H9 (cell line): Measurements from ENCODE around the gene GANAB. TPM values are rescaled to one million over a fixed set of nuclear protein-coding genes. Genes with fewer than 3 reads are reported as not detected.
A peak's percentile ranks its signal among the peaks of the same experiment; 100 is the strongest.

Source experiments
- DNase-seq: peaks from one replicate; pipeline ENCODE4 v3.0.0-alpha.2; 2017
- H2AFZ ChIP-seq: one replicate; pipeline ENCODE4 v1.6.1; 2013; ENCODE audit warnings: mild to moderate bottlenecking, low read length, control low read depth, moderate library complexity
- H2AK5ac ChIP-seq: 2 replicates; pipeline ENCODE4 v1.6.1; 2013; ENCODE audit warnings: low read length, control low read depth, mixed read lengths; ENCODE audit not compliant: insufficient read length
- H2BK120ac ChIP-seq: one replicate; pipeline ENCODE4 v1.6.1; 2013; ENCODE audit warnings: low read depth, mild to moderate bottlenecking, low read length, control low read depth, inconsistent platforms; ENCODE audit not compliant: poor library complexity, severe bottlenecking
- H2BK12ac ChIP-seq: 2 replicates; pipeline ENCODE4 v1.6.1; 2013; ENCODE audit warnings: low read length, control low read depth, mixed read lengths, low read depth; ENCODE audit not compliant: insufficient read length
- H2BK15ac ChIP-seq: 2 replicates; pipeline ENCODE4 v1.6.1; 2013; ENCODE audit warnings: low read depth, low read length, control low read depth
- H2BK20ac ChIP-seq: one replicate; pipeline ENCODE4 v1.6.1; 2013; ENCODE audit warnings: low read depth, mild to moderate bottlenecking, low read length, control low read depth, inconsistent platforms; ENCODE audit not compliant: poor library complexity, severe bottlenecking
- H2BK5ac ChIP-seq: 2 replicates; pipeline ENCODE4 v1.6.1; 2013; ENCODE audit warnings: low read length, control low read depth, mixed read lengths; ENCODE audit not compliant: insufficient read length
- H3K14ac ChIP-seq: 2 replicates; pipeline ENCODE4 v1.6.1; 2013; ENCODE audit warnings: low read length, control low read depth; ENCODE audit not compliant: insufficient read depth
- H3K18ac ChIP-seq: 2 replicates; pipeline ENCODE4 v1.6.1; 2013; ENCODE audit warnings: low read depth, mild to moderate bottlenecking, mixed read lengths, low read length, control low read depth; ENCODE audit not compliant: insufficient read length
- H3K23ac ChIP-seq: 2 replicates; pipeline ENCODE4 v1.6.1; 2013; ENCODE audit warnings: low read length, control low read depth, mixed read lengths, low read depth; ENCODE audit not compliant: insufficient read length
- H3K23me2 ChIP-seq: 2 replicates; pipeline ENCODE4 v1.6.1; 2013; ENCODE audit warnings: low read depth, mild to moderate bottlenecking, mixed read lengths, low read length, control low read depth; ENCODE audit not compliant: insufficient read length, poor library complexity, severe bottlenecking
- H3K27ac ChIP-seq: 2 replicates; pipeline ENCODE4 v1.5.1; 2013; ENCODE audit warnings: low read length, control low read depth, mixed read lengths, low read depth; ENCODE audit not compliant: insufficient read length
- H3K27me3 ChIP-seq: 2 replicates; pipeline ENCODE4 v1.6.1; 2013; ENCODE audit warnings: low read length, control low read depth, inconsistent platforms; ENCODE audit not compliant: insufficient read depth
- H3K4ac ChIP-seq: 2 replicates; pipeline ENCODE4 v1.6.1; 2013; ENCODE audit warnings: low read depth, mild to moderate bottlenecking, control low read depth, inconsistent platforms, low read length, moderate library complexity
- H3K4me1 ChIP-seq: 2 replicates; pipeline ENCODE4 v1.6.1; 2013; ENCODE audit warnings: low read length, control low read depth, inconsistent platforms; ENCODE audit not compliant: insufficient read depth
- H3K4me2 ChIP-seq: 2 replicates; pipeline ENCODE4 v1.6.1; 2013; ENCODE audit warnings: low read length, control low read depth, mixed read lengths; ENCODE audit not compliant: insufficient read length, insufficient read depth
- H3K56ac ChIP-seq: 2 replicates; pipeline ENCODE4 v1.6.1; 2013; ENCODE audit warnings: low read depth, mild to moderate bottlenecking, mixed read lengths, low read length, control low read depth; ENCODE audit not compliant: insufficient read length
- H3K79me1 ChIP-seq: 2 replicates; pipeline ENCODE4 v1.6.1; 2013; ENCODE audit warnings: low read depth, mild to moderate bottlenecking, moderate library complexity, low read length, control low read depth, inconsistent platforms; ENCODE audit not compliant: insufficient read depth, poor library complexity, severe bottlenecking
- H3K79me2 ChIP-seq: 2 replicates; pipeline ENCODE4 v1.6.1; 2013; ENCODE audit warnings: low read length, control low read depth, inconsistent platforms; ENCODE audit not compliant: insufficient read depth
- H3K9ac ChIP-seq: 2 replicates; pipeline ENCODE4 v1.6.1; 2013; ENCODE audit warnings: low read length, control low read depth, mixed read lengths; ENCODE audit not compliant: insufficient read length; ENCODE audit errors: extremely low read depth
- H3K9me3 ChIP-seq: one replicate; pipeline ENCODE4 v1.6.1; 2013; ENCODE audit warnings: low read depth, low read length, inconsistent platforms; ENCODE audit not compliant: control insufficient read depth
- H3T11ph ChIP-seq: one replicate; pipeline ENCODE4 v1.6.1; 2013; ENCODE audit warnings: mild to moderate bottlenecking, low read length, control low read depth, inconsistent platforms
- H4K20me1 ChIP-seq: one replicate; pipeline ENCODE4 v1.6.1; 2013; ENCODE audit not compliant: control insufficient read depth, insufficient read length, insufficient read depth
- H4K5ac ChIP-seq: 2 replicates; pipeline ENCODE4 v1.6.1; 2013; ENCODE audit warnings: low read depth, mild to moderate bottlenecking, mixed read lengths, low read length, control low read depth; ENCODE audit not compliant: insufficient read length
- H4K8ac ChIP-seq: replicated peaks from 2 replicates; pipeline ENCODE4 v1.6.1; 2013; ENCODE audit warnings: low read length, control low read depth, mixed read lengths, low read depth; ENCODE audit not compliant: insufficient read length
- H4K91ac ChIP-seq: 2 replicates; pipeline ENCODE4 v1.6.1; 2013; ENCODE audit warnings: low read depth, mild to moderate bottlenecking, moderate library complexity, mixed read lengths, low read length, control low read depth; ENCODE audit not compliant: insufficient read length
- H3K27ac Mint-ChIP-seq, 3 experiments: 2 replicates in 2 of 3; 3 replicates in 1 of 3; pipeline ENCODE4 v1.8.0; 2020 to 2021; ENCODE audit warnings: mixed read lengths in 3 of 3, mild to moderate bottlenecking in 1 of 3, moderate library complexity in 1 of 3
- H3K27me3 Mint-ChIP-seq: 2 replicates; pipeline ENCODE4 v1.8.0; 2021; ENCODE audit warnings: low read depth, mild to moderate bottlenecking, moderate library complexity, mixed read lengths
- H3K36me3 Mint-ChIP-seq, 3 experiments: 2 replicates in 2 of 3; 3 replicates in 1 of 3; pipeline ENCODE4 v1.8.0; 2020 to 2021; ENCODE audit warnings: low read depth in 3 of 3, mixed read lengths in 3 of 3; ENCODE audit not compliant: insufficient read depth in 1 of 3
- H3K4me1 Mint-ChIP-seq, 2 experiments: 2 replicates each; pipeline ENCODE4 v1.8.0; 2020; ENCODE audit warnings: mixed read lengths in 2 of 2
- H3K4me3 Mint-ChIP-seq, 2 experiments: 2 replicates in 1 of 2; 3 replicates in 1 of 2; pipeline ENCODE4 v1.8.0; 2020 to 2021; ENCODE audit warnings: mild to moderate bottlenecking in 2 of 2, mixed read lengths in 2 of 2, moderate library complexity in 1 of 2
- H3K9me3 Mint-ChIP-seq, 2 experiments: 2 replicates in 1 of 2; 3 replicates in 1 of 2; pipeline ENCODE4 v1.8.0; 2020; ENCODE audit warnings: mild to moderate bottlenecking in 2 of 2, mixed read lengths in 2 of 2, moderate library complexity in 1 of 2
- CTCF ChIP-seq: fragments of 200-600 bp; sonication (generic); conservative IDR thresholded peaks from 3 replicates; pipeline ENCODE4 v1.8.0; 2021; ENCODE audit warnings: antibody characterized with exemption, mild to moderate bottlenecking
- WGBS: extraction: QIAGEN DNeasy Blood & Tissue Kit; methylation state at CpG from one replicate; pipeline ENCODE4 v1.1.7; 2013; ENCODE audit warnings: missing lambda C conversion rate, low lambda C conversion rate, mixed read lengths; ENCODE audit not compliant: insufficient read length; ENCODE audit errors: extremely low coverage; 5-methylcytosine and 5-hydroxymethylcytosine counted together
- total RNA-seq: library from RNA; stranded (reverse); gene quantifications from 2 replicates; pipeline ENCODE4 v1.2.1, GENCODE V29; 2021

Gene GANAB
- total RNA-seq, 1 experiment from 2014 or later, result 387 TPM

GRCh38 chr11:62577046-62577714 is 69.2 kb downstream of the GANAB start:
- Histone ChIP-seq H3K14ac (no peak overlapping the region), H3K23ac (no peak overlapping the region), H2BK12ac (no peak overlapping the region), H2BK120ac (no peak overlapping the region), H4K91ac (no peak overlapping the region), H3K18ac (no peak overlapping the region), H3K4ac (no peak overlapping the region), H4K20me1 (no peaks in the 10 kb centered on the region), H4K5ac (no peak overlapping the region), H2AFZ (no peak overlapping the region), H3K27me3 (no peaks in the 10 kb centered on the region), H3K27ac (no peak overlapping the region), H3K4me1 (no peaks in the 10 kb centered on the region), H2BK5ac (no peak overlapping the region), H3K79me1 (peaks cover 3% of the 10 kb centered on the region), H2BK15ac (no peak overlapping the region), H3K23me2 (peaks cover 13% of the 10 kb centered on the region), H3K4me2 (no peak overlapping the region), H3K79me2 (peaks cover 12% of the 10 kb centered on the region; the same call in 1 of the 2 replicates), H2AK5ac (no peak overlapping the region), H3K9ac (no peak overlapping the region), H3T11ph (no peak overlapping the region), H4K8ac (no peak overlapping the region), H2BK20ac (no peak overlapping the region), H3K56ac (no peak overlapping the region), H3K9me3 (no peaks in the 10 kb centered on the region)
- WGBS, result no CpG with 5 or more reads among the region's 12 CpGs
- Mint-ChIP-seq H3K27me3 (no peaks in the 10 kb centered on the region), H3K4me3 (no peak overlapping the region), H3K9me3 (no peaks in the 10 kb centered on the region), H3K4me1 (peaks cover 19 to 23% of the 10 kb centered on the region in 2 experiments), H3K27ac (peak overlapping the region in 1 of 3 experiments; percentile 37; a peak in 3 of 7 replicates), H3K36me3 (peaks cover 20 to 59% (median 50%) of the 10 kb centered on the region in 3 experiments)
- DNase-seq, result no peak
- no peak for TF ChIP-seq CTCF
